ENCODE measurements around the gene TAS2R14. TPM values are rescaled to one million over a fixed set of nuclear protein-coding genes. Genes with fewer than 3 reads are reported as not detected.

The TAS2R14 gene
- total RNA-seq, 1 experiment from 2014 or later, result 3.0 TPM

DNA sequence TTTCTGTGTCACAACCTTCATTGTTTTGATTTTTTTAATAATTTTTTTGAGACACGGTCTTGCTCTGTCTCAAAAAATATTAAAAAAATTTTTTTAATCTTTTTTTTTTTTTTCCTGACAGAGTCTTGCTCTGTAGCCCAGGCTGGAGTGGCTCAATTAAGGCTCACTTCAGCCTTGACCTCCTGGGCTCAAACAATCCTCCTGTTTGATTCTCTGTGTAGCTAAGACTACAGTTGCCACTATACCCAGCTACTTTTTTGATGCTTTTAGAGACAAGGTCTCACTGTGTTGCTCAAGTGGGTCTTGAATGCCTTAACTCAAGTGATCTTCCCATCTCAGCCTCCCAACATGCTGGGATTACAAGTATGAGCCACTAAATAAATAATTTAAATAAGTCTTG is 19.3 kb downstream of the TAS2R14 start:
- no peak for DNase-seq (ENCODE audit: low spot score)

DNA sequence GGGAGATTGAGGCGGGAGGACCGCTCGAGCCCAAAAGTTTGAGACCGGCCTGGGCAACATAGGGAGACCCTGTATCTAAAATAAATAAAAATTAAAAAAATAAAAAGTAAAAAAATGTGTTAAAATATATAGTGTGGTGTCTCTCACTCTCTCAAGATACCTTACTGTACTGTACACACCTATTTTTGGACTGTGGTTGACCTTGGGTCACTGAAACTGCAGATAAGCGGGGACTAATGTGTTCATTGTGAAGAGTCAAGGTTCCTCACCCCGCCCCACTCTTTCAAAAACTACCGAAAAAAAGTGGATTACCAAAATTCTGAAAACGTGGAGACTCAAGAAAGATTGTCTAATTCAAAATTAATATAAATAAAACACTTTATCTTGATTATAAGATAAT is 28.7 kb downstream of the TAS2R14 start:
- in situ Hi-C loops (cut with HindIII; ENCODE audit: low sequenced_read_pairs), result no loop called here
- no peak for DNase-seq (ENCODE audit: low spot score)

More for the DNA sequence above, 19.3 kb downstream of the TAS2R14 start:
- in situ Hi-C loops (cut with HindIII; ENCODE audit: low sequenced_read_pairs), result no loop called here

DNA sequence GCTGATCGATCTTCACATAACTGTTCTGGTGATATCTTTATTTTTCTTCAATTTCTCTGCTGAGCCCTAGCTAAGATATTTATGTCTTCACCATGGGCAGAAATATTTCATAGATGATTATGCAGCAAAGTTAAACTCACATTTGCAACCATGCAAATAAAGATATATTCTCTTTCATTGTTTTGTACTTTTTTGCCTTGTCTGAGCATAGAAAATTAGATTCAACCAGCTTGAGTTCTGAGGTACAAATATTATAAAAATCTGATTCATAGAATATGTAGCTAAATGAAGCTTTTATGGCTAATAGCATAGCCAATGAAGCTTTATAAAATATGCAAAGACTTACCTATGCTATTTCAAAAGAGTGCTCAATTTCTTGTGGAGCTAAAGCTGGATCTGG is 29.6 kb downstream of the TAS2R14 start, which contains the start of gene TAS2R13:
TAS2R13 (minus strand) TSS at position 101 of the 400 bp plus-strand sequence. CDS start 264 bp downstream, outside the sequence.
- in situ Hi-C loops (cut with HindIII; ENCODE audit: low sequenced_read_pairs), result no loop called here

DNA sequence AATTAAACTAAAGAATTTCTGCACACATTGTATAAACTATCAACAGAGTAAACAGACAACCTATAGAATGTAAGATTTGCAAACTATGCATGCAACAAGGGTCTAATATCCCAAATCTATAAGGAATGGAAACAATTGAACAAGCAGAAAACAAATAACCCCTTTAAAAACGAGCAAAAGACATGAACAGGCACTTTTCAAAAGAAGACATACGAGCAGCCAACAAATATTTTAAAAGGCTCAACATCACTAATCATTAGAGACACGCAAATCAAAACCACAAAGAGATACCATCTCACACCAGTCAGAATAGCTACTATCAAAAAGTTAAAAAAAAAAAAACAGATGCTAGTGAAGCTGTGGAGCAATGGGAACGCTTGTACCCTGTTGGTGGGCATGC is 34.4 kb downstream of the TAS2R14 start:
- DNase-seq (ENCODE audit: low spot score), result no peak
- in situ Hi-C loops (cut with HindIII; ENCODE audit: low sequenced_read_pairs), result no loop called here

More for the DNA sequence above, 29.6 kb downstream of the TAS2R14 start, which contains the start of gene TAS2R13:
- no peak for DNase-seq (ENCODE audit: low spot score)

DNA sequence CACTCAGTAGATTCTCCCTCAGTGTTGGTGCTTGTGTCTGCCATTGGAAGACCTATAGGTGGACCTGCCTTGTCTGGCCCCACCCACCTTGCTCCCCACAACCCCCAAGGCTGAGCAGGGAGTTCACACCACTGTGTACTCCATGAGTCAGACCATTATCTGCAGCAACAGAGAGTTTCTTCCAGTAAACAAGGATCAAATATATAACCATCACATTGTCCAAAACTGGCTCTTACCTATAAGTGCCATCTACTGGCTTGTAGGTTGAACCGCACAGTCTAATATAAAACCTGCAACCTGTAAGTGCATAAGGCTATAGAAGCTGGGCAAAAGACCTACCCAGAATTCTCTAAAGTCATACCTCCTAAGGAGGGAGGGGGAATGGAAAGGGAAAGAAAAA is 37.6 kb downstream of the TAS2R14 start:
- no peak for DNase-seq (ENCODE audit: low spot score)
- in situ Hi-C loops (cut with HindIII; ENCODE audit: low sequenced_read_pairs), result no loop called here

DNA sequence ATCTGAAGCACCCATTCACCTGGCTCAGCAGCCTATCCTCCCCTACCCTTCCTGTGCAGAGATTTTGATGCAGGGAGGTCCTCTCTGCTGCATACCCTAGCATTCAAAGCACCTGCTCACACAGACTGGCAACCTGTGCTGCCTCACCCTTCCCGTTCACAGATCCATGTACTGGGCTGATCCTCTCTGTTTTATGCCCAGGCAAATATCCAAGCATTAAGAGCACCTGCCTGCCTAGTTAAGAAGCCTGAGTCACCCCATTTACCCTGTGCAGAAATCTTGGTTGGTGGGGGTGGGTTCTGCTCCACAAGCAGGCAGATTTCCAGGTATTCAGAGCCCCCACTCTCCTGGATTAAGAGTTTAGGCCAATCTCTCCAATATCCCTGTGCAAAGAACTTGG is 38.1 kb downstream of the TAS2R14 start:
- no peak for DNase-seq (ENCODE audit: low spot score)
- in situ Hi-C loops (cut with HindIII; ENCODE audit: low sequenced_read_pairs), result no loop called here

DNA sequence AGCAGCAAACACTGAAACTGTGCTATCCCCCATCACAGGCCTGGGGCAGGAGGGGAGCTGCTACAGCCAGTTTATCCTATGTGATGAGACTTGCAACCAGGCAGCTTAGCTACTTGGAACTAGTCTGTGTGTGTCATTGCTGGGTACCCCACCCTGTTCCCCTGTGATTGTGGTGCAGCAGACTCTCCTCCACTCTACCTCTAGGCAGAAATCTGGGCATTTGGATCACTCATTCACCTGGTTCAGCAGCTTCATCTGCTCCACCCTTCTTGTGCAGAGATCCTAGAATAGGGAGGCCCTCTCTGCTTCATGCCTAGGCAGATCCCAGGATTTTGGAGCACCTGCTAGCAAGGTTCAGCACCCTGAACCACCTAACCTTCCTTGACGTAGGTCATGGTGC is 38.5 kb downstream of the TAS2R14 start:
- in situ Hi-C loops (cut with HindIII; ENCODE audit: low sequenced_read_pairs), result no loop called here
- no peak for DNase-seq (ENCODE audit: low spot score)

DNA sequence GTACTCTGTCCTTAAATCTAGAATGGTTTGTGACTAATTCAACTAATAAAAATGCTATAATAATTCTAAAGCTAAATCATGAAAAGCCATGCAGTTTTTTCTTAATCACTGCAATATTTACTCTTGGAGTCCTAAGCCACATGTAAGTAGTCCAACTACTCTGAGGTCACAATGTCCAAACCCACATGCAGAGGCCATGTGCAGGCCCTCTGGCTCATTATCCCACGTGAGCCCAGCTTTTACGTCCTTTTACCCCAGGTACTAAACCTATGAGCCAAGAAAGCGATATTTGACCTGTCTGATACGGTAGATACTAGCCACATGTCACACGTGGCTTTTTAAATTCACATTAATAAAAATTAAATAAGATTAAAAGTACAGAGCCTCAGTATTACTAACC is 42.2 kb downstream of the TAS2R14 start:
- no peak for DNase-seq (ENCODE audit: low spot score)
- in situ Hi-C loops (cut with HindIII; ENCODE audit: low sequenced_read_pairs), result no loop called here

DNA sequence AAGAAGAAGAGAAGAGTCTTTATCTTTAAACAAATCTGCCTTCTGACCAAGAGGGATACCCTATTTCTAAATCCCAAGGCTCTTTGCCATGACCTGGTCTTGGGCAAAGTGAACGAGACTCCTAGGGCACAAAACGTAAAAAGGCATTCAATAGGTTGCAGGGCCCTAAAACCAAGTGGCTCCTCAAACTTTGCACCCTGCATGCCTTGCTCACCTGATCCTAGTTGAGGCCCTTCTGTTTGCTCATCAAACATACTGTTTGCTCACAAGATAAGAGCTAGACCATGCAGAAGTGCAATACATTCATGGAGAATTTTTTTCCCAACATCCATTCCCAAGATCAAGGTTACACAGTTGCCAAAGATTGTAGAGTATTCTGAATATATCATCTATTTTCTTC is 47.1 kb downstream of the TAS2R14 start:
- no peak for DNase-seq (ENCODE audit: low spot score)
- in situ Hi-C loops (cut with HindIII; ENCODE audit: low sequenced_read_pairs), result no loop called here

DNA sequence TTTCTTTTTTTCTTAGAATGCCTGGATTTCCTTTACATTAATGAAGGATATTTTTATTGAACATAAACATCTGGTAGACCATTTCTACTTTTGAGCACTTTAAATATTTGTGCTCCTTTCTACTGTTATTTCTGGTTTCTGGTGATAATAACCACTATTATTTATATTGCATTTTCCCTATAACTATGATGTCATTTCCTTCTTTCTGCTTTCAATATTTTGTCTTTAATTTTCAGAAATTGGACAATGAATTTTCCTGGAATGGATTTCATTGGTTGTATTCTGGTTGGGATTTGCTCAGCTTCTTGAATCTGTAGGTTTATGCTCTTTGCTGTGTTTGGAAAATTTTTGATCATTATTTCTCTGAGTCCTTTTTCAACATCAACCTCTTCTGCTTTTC is 49.8 kb downstream of the TAS2R14 start:
- in situ Hi-C loops (cut with HindIII; ENCODE audit: low sequenced_read_pairs), result no loop called here

More for the DNA sequence above, 49.8 kb downstream of the TAS2R14 start:
- no peak for DNase-seq (ENCODE audit: low spot score)

Other genes starting within 250 kb of the TAS2R14 start
- gene YBX3, start 215.9 kb downstream of the TAS2R14 start, total RNA-seq (2014; rRNA removed; shearing (Covaris generic)), result 138 and 218 TPM in 2 replicates
- not detected in 2 replicates for gene TAS2R7, start 136.6 kb downstream of the TAS2R14 start, total RNA-seq (2014; rRNA removed; shearing (Covaris generic))
- 1.6 TPM in 1 of 2 replicates, not detected in the other for gene TAS2R8, start 132.0 kb downstream of the TAS2R14 start, total RNA-seq (2014; rRNA removed; shearing (Covaris generic))
- not detected in 2 replicates for gene TAS2R9, start 129.1 kb downstream of the TAS2R14 start, total RNA-seq (2014; rRNA removed; shearing (Covaris generic))
- 0.37 TPM in 1 of 2 replicates, not detected in the other for gene TAS2R10, start 112.9 kb downstream of the TAS2R14 start, total RNA-seq (2014; rRNA removed; shearing (Covaris generic))
- 9.2 TPM in 1 of 2 replicates, not detected in the other for gene PRR4, start 89.8 kb downstream of the TAS2R14 start, total RNA-seq (2014; rRNA removed; shearing (Covaris generic))
- 1.8 and 4.1 TPM in 2 replicates for gene PRH1, start 55.0 kb downstream of the TAS2R14 start, total RNA-seq (2014; rRNA removed; shearing (Covaris generic))
- not detected in 2 replicates for gene TAS2R13, start 29.7 kb downstream of the TAS2R14 start, total RNA-seq (2014; rRNA removed; shearing (Covaris generic))
- gene PRH2, start 10.0 kb downstream of the TAS2R14 start, total RNA-seq (2014; rRNA removed; shearing (Covaris generic)), result not detected in 2 replicates
- gene TAS2R50, start 47.6 kb upstream of the TAS2R14 start, total RNA-seq (2014; rRNA removed; shearing (Covaris generic)), result not detected in 2 replicates
- gene TAS2R20, start 59.0 kb upstream of the TAS2R14 start, total RNA-seq (2014; rRNA removed; shearing (Covaris generic)), result 0.12 and 0.61 TPM in 2 replicates
- gene TAS2R19, start 83.4 kb upstream of the TAS2R14 start, total RNA-seq (2014; rRNA removed; shearing (Covaris generic)), result not detected in 2 replicates
- gene TAS2R31, start 92.1 kb upstream of the TAS2R14 start, total RNA-seq (2014; rRNA removed; shearing (Covaris generic)), result 0.14 and 0.43 TPM in 2 replicates
- not detected in 2 replicates for gene TAS2R46, start 123.0 kb upstream of the TAS2R14 start, total RNA-seq (2014; rRNA removed; shearing (Covaris generic))
- gene TAS2R43, start 153.1 kb upstream of the TAS2R14 start, total RNA-seq (2014; rRNA removed; shearing (Covaris generic)), result 0.71 TPM in 1 of 2 replicates, not detected in the other
- gene TAS2R30, start 195.4 kb upstream of the TAS2R14 start, total RNA-seq (2014; rRNA removed; shearing (Covaris generic)), result 0.07 and 0.68 TPM in 2 replicates
- 10.3 and 11.4 TPM in 2 replicates for gene SMIM10L1, start 231.9 kb upstream of the TAS2R14 start, total RNA-seq (2014; rRNA removed; shearing (Covaris generic))
- gene TAS2R42, start 247.7 kb upstream of the TAS2R14 start, total RNA-seq (2014; rRNA removed; shearing (Covaris generic)), result not detected in 2 replicates

All from G401 (cell line).